K562 (cell line): ENCODE results near the gene MFSD11. TPM values are rescaled to one million over a fixed set of nuclear protein-coding genes. Genes with fewer than 3 reads are reported as not detected.

ENCODE experiments used
- BRD4 ChIP-seq: fragments of 200-600 bp; sonication (generic); IDR thresholded peaks from 2 replicates; pipeline ENCODE4 v1.6.1; 2017; ENCODE audit warnings: inconsistent platforms
- CTCF ChIP-seq, 3 experiments: IDR thresholded peaks in 2 of 3; conservative IDR thresholded peaks in 1 of 3; 2 replicates each; pipeline ENCODE4 v1.5.1; 2011 to 2012; ENCODE audit warnings: low read length in 3 of 3, mild to moderate bottlenecking in 3 of 3, control low read depth in 2 of 3, improper control_type of control experiment in 1 of 3, inconsistent platforms in 1 of 3, low read depth in 1 of 3, mixed read lengths in 1 of 3, moderate library complexity in 1 of 3; ENCODE audit not compliant: insufficient read depth in 2 of 3
- E2F6 ChIP-seq, 2 experiments: IDR thresholded peaks; 2 replicates each; pipeline ENCODE4 v1.6.1; 2011; ENCODE audit warnings: borderline replicate concordance in 1 of 2, control low read depth in 1 of 2, low read depth in 1 of 2, low read length in 1 of 2, mild to moderate bottlenecking in 1 of 2, mixed read lengths in 1 of 2, moderate library complexity in 1 of 2; ENCODE audit not compliant: insufficient read depth in 1 of 2, insufficient read length in 1 of 2, poor library complexity in 1 of 2, severe bottlenecking in 1 of 2; ENCODE audit errors: extremely low read depth in 1 of 2
- KDM4B ChIP-seq, 2 experiments: fragments of 450-650 bp in 1 of 2; sonication (generic) in 1 of 2; IDR thresholded peaks; 2 replicates each; pipeline ENCODE4 v1.6.1; 2016 to 2017; ENCODE audit warnings: borderline replicate concordance in 2 of 2, antibody characterized with exemption in 1 of 2, low read depth in 1 of 2, mild to moderate bottlenecking in 1 of 2
- NR0B1 ChIP-seq: fragments of 450-650 bp; IDR thresholded peaks from one replicate; pipeline ENCODE4 v1.6.1; 2018; ENCODE audit warnings: mild to moderate bottlenecking, moderate library complexity; ENCODE audit not compliant: partially characterized antibody
- PCBP1 ChIP-seq: fragments of 200-400 bp; formaldehyde crosslinking; IDR thresholded peaks from 2 replicates; pipeline ENCODE4 v1.6.1; 2018; ENCODE audit warnings: mild to moderate bottlenecking, low read depth, low read length; ENCODE audit not compliant: poor library complexity, severe bottlenecking
- POLR3G ChIP-seq: IDR thresholded peaks from 2 replicates; pipeline ENCODE4 v1.6.1; 2011; ENCODE audit not compliant: insufficient read length, insufficient replicate concordance; ENCODE audit errors: extremely low read depth
- RBBP5 ChIP-seq: fragments of 200-600 bp; sonication (generic); IDR thresholded peaks from 2 replicates; pipeline ENCODE4 v1.6.1; 2012; ENCODE audit warnings: borderline replicate concordance, mild to moderate bottlenecking, low read length, control low read depth, inconsistent platforms; ENCODE audit not compliant: insufficient read depth, poor library complexity, severe bottlenecking
- TFAM ChIP-seq: fragments of 250-450 bp; sonication (Bioruptor Pico); conservative IDR thresholded peaks from 2 replicates; pipeline ENCODE4 v1.5.0; 2021; ENCODE audit warnings: mild to moderate bottlenecking, moderate library complexity
- ZBTB5 ChIP-seq: fragments of 450-650 bp; IDR thresholded peaks from 2 replicates; pipeline ENCODE4 v1.6.1; 2017; ENCODE audit warnings: antibody characterized with exemption
- ZBTB7A ChIP-seq: IDR thresholded peaks from 2 replicates; pipeline ENCODE4 v1.6.1; 2011; ENCODE audit warnings: low read depth, mild to moderate bottlenecking, low read length, moderate library complexity, borderline replicate concordance; ENCODE audit not compliant: control insufficient read depth
- ZNF347 ChIP-seq: fragments of 450-650 bp; formaldehyde crosslinking; IDR thresholded peaks from 2 replicates; pipeline ENCODE4 v1.4.0; 2020; ENCODE audit warnings: low read depth, mild to moderate bottlenecking, moderate library complexity
- ZNF398 ChIP-seq: fragments of 250-450 bp; sonication (Bioruptor Pico); IDR thresholded peaks from 2 replicates; pipeline ENCODE4 v1.8.0; 2021; ENCODE audit warnings: moderate library complexity, mild to moderate bottlenecking, inconsistent platforms
- ZNF431 ChIP-seq: sonication (generic); formaldehyde crosslinking; IDR thresholded peaks from 2 replicates; pipeline ENCODE4 v1.8.0; 2022; ENCODE audit warnings: mild to moderate bottlenecking, missing genetic modification reagents
- ZNF561 ChIP-seq: fragments of 450-650 bp; formaldehyde crosslinking; conservative IDR thresholded peaks from 2 replicates; pipeline ENCODE4 v1.4.0; 2020; ENCODE audit warnings: mild to moderate bottlenecking, moderate library complexity
- ZNF75A ChIP-seq: fragments of 450-650 bp; formaldehyde crosslinking; IDR thresholded peaks from 2 replicates; pipeline ENCODE4 v1.4.0; 2020; ENCODE audit warnings: mild to moderate bottlenecking
- polyA plus RNA-seq, 8 experiments: library from polyadenylated mRNA; depleted of rRNA in 4 of 8; stranded (reverse) in 5 of 8; unstranded in 3 of 8; fragments of >200 nt; fragmentation: Nextera tagmentation in 2 of 8; fragmentation: Illumina TruSeq in 1 of 8; extraction: Ambion mirVana in 2 of 8; extraction: Trizol in 1 of 8; gene quantifications; 2 replicates each; pipeline versions ENCODE4 v1.2.1 to v1.2.3, GENCODE V29; 2011 to 2014; ENCODE audit warnings: inconsistent platforms in 1 of 8, missing spikeins in 1 of 8
- total RNA-seq, 7 experiments: library from RNA; depleted of rRNA in 6 of 7; stranded (reverse); fragments of >200 nt in 6 of 7; fragmentation: Illumina TruSeq in 2 of 7; extraction: Trizol in 2 of 7; gene quantifications; 2 replicates each; pipeline versions ENCODE4 v1.2.1 to v1.2.3, GENCODE V29; 2011 to 2021; ENCODE audit warnings: low replicate concordance in 1 of 7

Gene MFSD11
- total and polyA plus RNA-seq, 9 of the 15 experiments (the other 6 are each of a cell fraction or from before 2014, with no cell fraction given) = 14.4 to 24.5 (median 19.9) TPM

- TF ChIP-seq NR0B1 (no peak), ZNF398 (CRISPR knock-in tag) (no peak), ZBTB5 (no peak), CTCF (IDR thresholded peaks at IDR 0.05 in 2 of 3, conservative IDR thresholded peaks at IDR 0.05 in 1 of 3; ENCODE audit: insufficient read depth in 2 of 3, low read depth in 1 of 3, low read length in 3 of 3) (peak; percentile 32 to 49 (median 46); a peak in 3 of 6 replicates), ZNF75A (CRISPR knock-in tag) (no peak), POLR3G (no peak), RBBP5 (peak; percentile 95), E2F6 (IDR thresholded peaks at IDR 0.05; ENCODE audit: borderline replicate concordance in 1 of 2, extremely low read depth in 1 of 2, insufficient read depth in 1 of 2, insufficient read length in 1 of 2, low read depth in 1 of 2, low read length in 1 of 2, poor library complexity in 1 of 2, severe bottlenecking in 1 of 2) (peak in 1 of 2 experiments; percentile 66), ZNF431 (CRISPR knock-in tag) (no peak; the same call in 1 of the 2 replicates), BRD4 (no peak; the same call in 1 of the 2 replicates), ZNF347 (CRISPR knock-in tag) (no peak), TFAM (CRISPR knock-in tag) (no peak), ZNF561 (CRISPR knock-in tag) (0 out of 2 replicates have a peak, but pooled peaks have one; percentile 37), PCBP1 (peak; percentile 63), KDM4B (IDR thresholded peaks at IDR 0.05; ENCODE audit: borderline replicate concordance in 2 of 2, low read depth in 1 of 2) (no peak), ZBTB7A (peak; percentile 97)
These were observed 1.4 kb upstream of the MFSD11 start (continued) for GRCh38 chr17:76736349-76737081.
